NB4 (cell line): ENCODE data around the gene ZSWIM1.

Experiments used
- CTCF ChIP-seq: IDR thresholded peaks from one replicate; pipeline ENCODE4 v1.5.1; 2012; ENCODE audit warnings: low read depth, low read length
- MYC ChIP-seq: IDR thresholded peaks from 2 replicates; pipeline ENCODE4 v1.6.1; 2011; ENCODE audit warnings: low read depth, low read length
- POLR2A ChIP-seq: IDR thresholded peaks from 2 replicates; pipeline ENCODE4 v1.6.1; 2011; ENCODE audit warnings: mild to moderate bottlenecking; ENCODE audit not compliant: insufficient read length; ENCODE audit errors: extremely low read depth

GRCh38 chr20:45887346-45887715 is 6.3 kb downstream of the ZSWIM1 start, which contains the start of gene SPATA25:
- TF ChIP-seq CTCF (no peak), POLR2A (no peak), MYC (no peak)
